Glutamatergic neuron (in vitro differentiated cells): ENCODE results near the gene REL. TPM values are rescaled to one million over a fixed set of nuclear protein-coding genes. Genes with fewer than 3 reads are reported as not detected.
"Not testable (repeated sequence)": the region's sequence is repeated elsewhere in the genome, so short reads cannot be mapped to it uniquely, and the experiment has no call there.

Source experiments
- DNase-seq: peaks from one replicate; pipeline ENCODE4 v3.0.0; 2022
- H3K27ac Mint-ChIP-seq: one replicate; pipeline ENCODE4 v1.8.0; 2020; ENCODE audit warnings: mild to moderate bottlenecking, mixed read lengths, inconsistent platforms; ENCODE audit not compliant: unreplicated experiment
- H3K27me3 Mint-ChIP-seq: one replicate; pipeline ENCODE4 v1.8.0; 2020; ENCODE audit warnings: mild to moderate bottlenecking, moderate library complexity, mixed read lengths, inconsistent platforms; ENCODE audit not compliant: unreplicated experiment
- H3K36me3 Mint-ChIP-seq: one replicate; pipeline ENCODE4 v1.8.0; 2020; ENCODE audit warnings: mild to moderate bottlenecking, mixed read lengths, inconsistent platforms; ENCODE audit not compliant: unreplicated experiment
- H3K4me1 Mint-ChIP-seq: one replicate; pipeline ENCODE4 v1.8.0; 2020; ENCODE audit warnings: mild to moderate bottlenecking, low read depth, mixed read lengths, inconsistent platforms; ENCODE audit not compliant: unreplicated experiment
- H3K4me3 Mint-ChIP-seq: one replicate; pipeline ENCODE4 v1.8.0; 2020; ENCODE audit warnings: mild to moderate bottlenecking, mixed read lengths, inconsistent platforms; ENCODE audit not compliant: unreplicated experiment
- H3K9me3 Mint-ChIP-seq: one replicate; pipeline ENCODE4 v1.8.0; 2020; ENCODE audit warnings: mild to moderate bottlenecking, moderate library complexity, mixed read lengths, inconsistent platforms; ENCODE audit not compliant: unreplicated experiment
- total RNA-seq: library from RNA; stranded (reverse); fragmentation: NEBNext Ultra II Directional; extraction: Animal tissue kit (Norgen Biotek cat#: 25700); gene quantifications from one replicate; pipeline ENCODE4 v1.2.1, GENCODE V29; 2021; ENCODE audit not compliant: unreplicated experiment
- TF ChIP-seq, protein P1 (sequence below): fragments of 200-600 bp; sonication (generic); IDR thresholded peaks from one replicate; pipeline ENCODE4 v1.5.0; 2021; ENCODE audit not compliant: partially characterized antibody, unreplicated experiment

Gene REL
- total RNA-seq, 1 donor from 2014 or later: 2.1 TPM

DNA sequence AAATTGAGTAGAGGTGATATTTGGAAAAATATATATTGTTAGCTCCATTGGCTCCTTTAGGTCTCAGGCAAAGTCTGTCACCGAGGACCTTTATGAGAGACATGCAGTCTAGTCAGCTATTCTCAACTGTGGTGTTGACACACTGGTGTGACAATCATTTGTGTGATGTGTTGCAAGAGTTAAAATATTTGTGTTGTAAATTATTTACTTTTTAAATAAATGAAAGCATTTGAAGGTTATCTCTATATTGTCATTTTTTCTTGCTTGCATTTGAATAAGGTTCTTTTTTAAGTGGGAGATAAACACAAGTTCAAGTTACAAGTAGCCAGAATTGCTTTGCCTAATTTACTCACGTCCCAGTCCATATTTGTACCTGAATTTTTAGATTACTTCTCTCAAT is 4.3 kb downstream of the REL start:
- Mint-ChIP-seq H3K27me3 (no peaks in the 10 kb centered on the region), H3K27ac (no peak overlapping the region), H3K36me3 (no peaks in the 10 kb centered on the region), H3K4me3 (no peak overlapping the region), H3K9me3 (peaks cover 2% of the 10 kb centered on the region), H3K4me1 (peaks cover 4% of the 10 kb centered on the region)
- TF ChIP-seq, protein P1, sequence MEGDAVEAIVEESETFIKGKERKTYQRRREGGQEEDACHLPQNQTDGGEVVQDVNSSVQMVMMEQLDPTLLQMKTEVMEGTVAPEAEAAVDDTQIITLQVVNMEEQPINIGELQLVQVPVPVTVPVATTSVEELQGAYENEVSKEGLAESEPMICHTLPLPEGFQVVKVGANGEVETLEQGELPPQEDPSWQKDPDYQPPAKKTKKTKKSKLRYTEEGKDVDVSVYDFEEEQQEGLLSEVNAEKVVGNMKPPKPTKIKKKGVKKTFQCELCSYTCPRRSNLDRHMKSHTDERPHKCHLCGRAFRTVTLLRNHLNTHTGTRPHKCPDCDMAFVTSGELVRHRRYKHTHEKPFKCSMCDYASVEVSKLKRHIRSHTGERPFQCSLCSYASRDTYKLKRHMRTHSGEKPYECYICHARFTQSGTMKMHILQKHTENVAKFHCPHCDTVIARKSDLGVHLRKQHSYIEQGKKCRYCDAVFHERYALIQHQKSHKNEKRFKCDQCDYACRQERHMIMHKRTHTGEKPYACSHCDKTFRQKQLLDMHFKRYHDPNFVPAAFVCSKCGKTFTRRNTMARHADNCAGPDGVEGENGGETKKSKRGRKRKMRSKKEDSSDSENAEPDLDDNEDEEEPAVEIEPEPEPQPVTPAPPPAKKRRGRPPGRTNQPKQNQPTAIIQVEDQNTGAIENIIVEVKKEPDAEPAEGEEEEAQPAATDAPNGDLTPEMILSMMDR: no peak
- no peak for DNase-seq

DNA sequence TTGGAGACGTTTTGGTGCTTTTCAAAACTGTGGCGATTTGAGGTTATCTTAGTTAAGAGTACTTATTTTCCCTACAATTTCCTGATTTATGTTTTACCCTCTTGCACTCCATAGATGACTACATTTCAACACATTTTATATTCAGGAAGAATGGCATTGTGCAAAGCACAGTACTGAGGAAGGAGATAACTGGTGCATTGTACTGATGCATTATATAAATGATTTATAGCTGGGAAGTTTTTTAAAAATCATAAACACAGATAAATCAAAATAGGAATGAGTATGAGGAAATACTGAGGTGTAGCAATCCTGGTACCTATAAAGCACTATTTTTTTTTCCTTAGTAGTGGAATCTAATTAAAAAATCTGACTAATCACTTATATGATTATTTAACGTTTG is 5.6 kb downstream of the REL start:
- H3K4me1 Mint-ChIP-seq: peaks cover 4% of the 10 kb centered on the region
- no peaks in the 10 kb centered on the region for H3K9me3 Mint-ChIP-seq
- TF ChIP-seq, protein P1: no peak
- DNase-seq: no peak
- H3K27me3 Mint-ChIP-seq: no peaks in the 10 kb centered on the region
- no peaks in the 10 kb centered on the region for H3K36me3 Mint-ChIP-seq
- no peak overlapping the region for H3K4me3 Mint-ChIP-seq
- no peak overlapping the region for H3K27ac Mint-ChIP-seq

DNA sequence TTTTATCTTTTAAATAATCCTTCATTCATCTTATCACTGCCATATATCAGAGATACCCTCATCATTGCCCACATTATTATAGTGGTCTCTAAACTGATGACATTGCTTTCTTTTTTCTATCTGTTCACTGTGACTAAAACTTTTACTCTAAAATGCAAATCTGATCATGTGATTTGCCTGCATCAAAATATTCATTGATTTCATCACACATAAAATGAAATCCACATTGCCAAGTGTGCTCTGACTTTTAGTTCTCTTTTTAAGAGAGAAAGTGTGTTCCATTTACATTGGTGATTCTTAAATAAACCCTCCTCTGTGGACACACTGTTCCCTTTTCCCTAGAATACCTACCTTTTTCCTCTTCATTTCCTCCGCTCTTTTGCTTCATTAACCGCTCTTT is 7.5 kb downstream of the REL start:
- no peak overlapping the region for H3K27ac Mint-ChIP-seq
- TF ChIP-seq, protein P1: no peak

DNA sequence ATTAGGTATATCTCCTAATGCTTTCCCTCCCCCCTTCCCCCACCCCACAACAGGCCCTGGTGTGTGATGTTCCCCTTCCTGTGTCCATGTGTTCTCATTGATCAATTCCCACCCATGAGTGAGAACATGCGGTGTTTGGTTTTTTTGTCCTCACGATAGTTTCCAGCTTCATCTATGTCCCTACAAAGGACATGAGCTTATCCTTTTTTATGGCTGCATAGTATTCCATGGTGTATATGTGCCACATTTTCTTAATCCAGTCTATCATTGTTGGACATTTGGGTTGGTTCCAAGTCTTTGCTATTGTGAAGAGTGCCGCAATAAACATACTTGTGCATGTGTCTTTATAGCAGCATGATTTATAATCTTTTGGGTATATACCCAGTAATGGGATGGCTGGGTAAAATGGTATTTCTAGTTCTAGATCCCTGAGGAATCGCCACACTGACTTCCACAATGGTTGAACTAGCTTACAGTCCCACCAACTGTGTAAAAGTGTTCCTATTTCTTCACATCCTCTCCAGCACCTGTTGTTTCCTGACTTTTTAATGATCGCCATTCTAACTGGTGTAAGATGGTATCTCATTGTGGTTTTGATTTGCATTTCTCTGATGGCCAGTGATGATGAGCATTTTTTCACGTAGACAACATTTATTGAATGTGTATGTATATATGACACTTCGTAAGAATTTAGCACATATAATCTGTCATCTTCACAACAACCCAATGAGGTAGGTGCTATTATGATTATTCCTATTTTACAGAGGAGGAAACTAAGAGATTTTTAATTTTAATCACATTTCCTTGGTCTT is 8.4 kb downstream of the REL start:
- not testable (repeated sequence) for H3K27me3 Mint-ChIP-seq, H3K4me3 Mint-ChIP-seq, H3K27ac Mint-ChIP-seq, H3K36me3 Mint-ChIP-seq, DNase-seq, H3K9me3 Mint-ChIP-seq, H3K4me1 Mint-ChIP-seq

More for the DNA sequence above, 7.5 kb downstream of the REL start:
- DNase-seq: no peak
- H3K9me3 Mint-ChIP-seq: no peaks in the 10 kb centered on the region
- no peaks in the 10 kb centered on the region for H3K36me3 Mint-ChIP-seq
- H3K4me1 Mint-ChIP-seq: no peaks in the 10 kb centered on the region
- no peaks in the 10 kb centered on the region for H3K27me3 Mint-ChIP-seq
- H3K4me3 Mint-ChIP-seq: no peak overlapping the region

DNA sequence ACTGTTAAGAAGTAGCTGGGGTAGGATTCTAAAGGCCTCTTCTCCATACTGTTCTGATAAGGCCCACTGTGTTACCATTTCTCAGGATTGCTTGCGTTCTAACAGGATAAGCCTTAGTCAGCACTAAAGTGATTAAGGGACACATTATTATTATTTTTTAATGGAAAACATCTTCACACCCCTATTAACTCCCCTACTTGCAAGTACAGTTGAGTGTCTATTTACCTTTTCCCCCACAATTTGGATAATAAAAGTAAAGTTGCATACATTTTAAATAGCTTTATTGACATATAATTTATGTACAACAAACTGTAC is 9.0 kb downstream of the REL start:
- no peaks in the 10 kb centered on the region for H3K9me3 Mint-ChIP-seq
- H3K4me1 Mint-ChIP-seq: no peaks in the 10 kb centered on the region
- TF ChIP-seq, protein P1: no peak
- H3K4me3 Mint-ChIP-seq: no peak overlapping the region
- no peak overlapping the region for H3K27ac Mint-ChIP-seq
- no peak for DNase-seq
- H3K36me3 Mint-ChIP-seq: no peaks in the 10 kb centered on the region
- H3K27me3 Mint-ChIP-seq: no peaks in the 10 kb centered on the region
